WTC11 (cell line): ENCODE results near the gene SPATA46. TPM values are rescaled to one million over a fixed set of nuclear protein-coding genes. Genes with fewer than 3 reads are reported as not detected.
A peak's percentile ranks its signal among the peaks of the same experiment; 100 is the strongest.

Source experiments
- ATAC-seq: fragments of 200-7000 bp; cut with Tn5 transposase; 2 replicates; pipeline ENCODE4 v1.10.0; 2021; ENCODE audit warnings: mild to moderate bottlenecking, moderate library complexity
- CTCF ChIA-PET: fragments of 300-600 bp; sonication (Branson Sonifier 250); formaldehyde crosslinking; loops from one replicate; lab custom pipeline; 2021; ENCODE audit warnings: antibody characterized with exemption; lab: Charles Lee
- POLR2A ChIA-PET: fragments of 350-600 bp; sonication (Branson Sonifier 250); formaldehyde crosslinking; loops from one replicate; lab custom pipeline; 2021; ENCODE audit warnings: antibody characterized with exemption; lab: Charles Lee
- DNase-seq: peaks from one replicate; pipeline ENCODE4 v3.0.0; 2021; ENCODE audit warnings: low spot score
- H3K27ac Mint-ChIP-seq: 2 replicates; pipeline ENCODE4 v1.8.0; 2021; ENCODE audit warnings: mixed read lengths
- H3K27me3 Mint-ChIP-seq: 2 replicates; pipeline ENCODE4 v1.8.0; 2021; ENCODE audit warnings: low read depth, mild to moderate bottlenecking, moderate library complexity, mixed read lengths
- H3K36me3 Mint-ChIP-seq: 2 replicates; pipeline ENCODE4 v1.8.0; 2021; ENCODE audit warnings: mixed read lengths
- H3K4me1 Mint-ChIP-seq: 2 replicates; pipeline ENCODE4 v1.8.0; 2022; ENCODE audit warnings: mixed read lengths
- H3K4me3 Mint-ChIP-seq: 2 replicates; pipeline ENCODE4 v1.8.0; 2021; ENCODE audit warnings: mild to moderate bottlenecking, moderate library complexity, mixed read lengths
- H3K9me3 Mint-ChIP-seq: 2 replicates; pipeline ENCODE4 v1.8.0; 2021; ENCODE audit warnings: mixed read lengths
- CBFB ChIP-seq: sonication (generic); formaldehyde crosslinking; IDR thresholded peaks from 2 replicates; pipeline ENCODE4 v1.8.1; 2022; ENCODE audit warnings: mild to moderate bottlenecking, low read depth, missing genetic modification reagents
- CREB1 ChIP-seq: sonication (generic); formaldehyde crosslinking; IDR thresholded peaks from 2 replicates; pipeline ENCODE4 v1.8.0; 2023; ENCODE audit warnings: mild to moderate bottlenecking, missing genetic modification reagents
- CREM ChIP-seq: sonication (generic); formaldehyde crosslinking; IDR thresholded peaks from 2 replicates; pipeline ENCODE4 v1.8.1; 2022; ENCODE audit warnings: mild to moderate bottlenecking, missing genetic modification reagents, moderate library complexity
- ESRRA ChIP-seq: sonication (generic); formaldehyde crosslinking; IDR thresholded peaks from 2 replicates; pipeline ENCODE4 v1.8.1; 2022; ENCODE audit warnings: mild to moderate bottlenecking, missing genetic modification reagents, borderline replicate concordance
- FOXJ3 ChIP-seq: sonication (generic); formaldehyde crosslinking; IDR thresholded peaks from 2 replicates; pipeline ENCODE4 v1.9.0; 2021; ENCODE audit warnings: missing genetic modification reagents, mild to moderate bottlenecking, borderline replicate concordance
- FOXP1 ChIP-seq: sonication (generic); formaldehyde crosslinking; IDR thresholded peaks from 2 replicates; pipeline ENCODE4 v1.8.0; 2022; ENCODE audit warnings: missing genetic modification reagents, mild to moderate bottlenecking, moderate library complexity, borderline replicate concordance
- GABPB1 ChIP-seq: sonication (generic); formaldehyde crosslinking; IDR thresholded peaks from 2 replicates; pipeline ENCODE4 v1.8.1; 2023; ENCODE audit warnings: mild to moderate bottlenecking, missing genetic modification reagents
- GRHL2 ChIP-seq: fragments of 250-450 bp; sonication (Bioruptor Pico); IDR thresholded peaks from 2 replicates; pipeline ENCODE4 v1.8.0; 2022; ENCODE audit warnings: mild to moderate bottlenecking, moderate library complexity; ENCODE audit not compliant: insufficient replicate concordance, severe bottlenecking
- MXD4 ChIP-seq: fragments of 250-450 bp; sonication (Bioruptor Pico); IDR thresholded peaks from 2 replicates; pipeline ENCODE4 v1.8.0; 2021; ENCODE audit warnings: mild to moderate bottlenecking, moderate library complexity, borderline replicate concordance
- NR1H2 ChIP-seq: sonication (generic); formaldehyde crosslinking; IDR thresholded peaks from 2 replicates; pipeline ENCODE4 v1.9.0; 2021; ENCODE audit warnings: mild to moderate bottlenecking, moderate library complexity, missing genetic modification reagents
- NR3C1 ChIP-seq: sonication (generic); formaldehyde crosslinking; conservative IDR thresholded peaks from 2 replicates; pipeline ENCODE4 v1.8.1; 2023; ENCODE audit warnings: low read depth, mild to moderate bottlenecking, missing genetic modification reagents
- SMAD4 ChIP-seq: sonication (generic); formaldehyde crosslinking; IDR thresholded peaks from 2 replicates; pipeline ENCODE4 v1.8.0; 2022; ENCODE audit warnings: mild to moderate bottlenecking, missing genetic modification reagents
- TEAD4 ChIP-seq: sonication (generic); formaldehyde crosslinking; IDR thresholded peaks from 2 replicates; pipeline ENCODE4 v1.8.0; 2022; ENCODE audit warnings: mild to moderate bottlenecking, missing genetic modification reagents
- ZBTB43 ChIP-seq: sonication (generic); formaldehyde crosslinking; IDR thresholded peaks from 2 replicates; pipeline ENCODE4 v1.8.1; 2023; ENCODE audit warnings: mild to moderate bottlenecking, missing genetic modification reagents
- ZNF219 ChIP-seq: sonication (generic); formaldehyde crosslinking; IDR thresholded peaks from 2 replicates; pipeline ENCODE4 v1.8.0; 2023; ENCODE audit warnings: missing genetic modification reagents, mild to moderate bottlenecking, borderline replicate concordance
- ZNF232 ChIP-seq: sonication (generic); formaldehyde crosslinking; IDR thresholded peaks from 2 replicates; pipeline ENCODE4 v1.8.0; 2022; ENCODE audit warnings: mild to moderate bottlenecking, missing genetic modification reagents
- ZNF263 ChIP-seq: sonication (generic); formaldehyde crosslinking; IDR thresholded peaks from 2 replicates; pipeline ENCODE4 v1.8.1; 2022; ENCODE audit warnings: low read depth, mild to moderate bottlenecking, moderate library complexity, missing genetic modification reagents
- microRNA-seq: library from miRNA; unstranded; fragments of <30 nt; microRNA quantifications from one replicate; pipeline ENCODE4 v1.2.0, GENCODE V29; 2022; ENCODE audit warnings: borderline number of aligned reads
- total RNA-seq: library from RNA; stranded (reverse); gene quantifications from 3 replicates; pipeline ENCODE4 v1.2.3, GENCODE V29; 2021
- TF ChIP-seq, protein P1 (sequence below): sonication (generic); formaldehyde crosslinking; IDR thresholded peaks from 2 replicates; pipeline ENCODE4 v1.8.1; 2022; ENCODE audit warnings: mild to moderate bottlenecking, moderate library complexity, missing genetic modification reagents

The SPATA46 gene
- total RNA-seq, 1 experiment from 2014 or later, result not detected

GRCh38 chr1:162324396-162324795 is 52.3 kb downstream of the SPATA46 start:
- ChIA-PET CTCF (interaction anchor here (0.7 to 1.7 kb wide), 2 partner anchors 65 to 268 kb away, joined by 3 to 5 read pairs; no protein-coding TSS in a partner anchor), POLR2A (interaction anchor here (0.7 kb wide), 1 partner anchor 27 kb away, joined by 5 read pairs; no protein-coding TSS in a partner anchor)
- ATAC-seq (no peak), DNase-seq (no peak)
- Mint-ChIP-seq H3K9me3 (no peaks in the 10 kb centered on the region), H3K4me3 (no peak overlapping the region), H3K27me3 (no peaks in the 10 kb centered on the region), H3K36me3 (peaks cover 5% of the 10 kb centered on the region; the same call in 1 of the 2 replicates), H3K4me1 (no peaks in the 10 kb centered on the region), H3K27ac (no peak overlapping the region)
- no peak for TF ChIP-seq ESRRA (CRISPR knock-in tag)
- TF ChIP-seq ZNF263 (CRISPR knock-in tag), result no peak
- TF ChIP-seq GRHL2 (CRISPR knock-in tag), result no peak
- no peak for TF ChIP-seq CBFB
- no peak for TF ChIP-seq ZNF232 (CRISPR knock-in tag)
- TF ChIP-seq, protein P1, sequence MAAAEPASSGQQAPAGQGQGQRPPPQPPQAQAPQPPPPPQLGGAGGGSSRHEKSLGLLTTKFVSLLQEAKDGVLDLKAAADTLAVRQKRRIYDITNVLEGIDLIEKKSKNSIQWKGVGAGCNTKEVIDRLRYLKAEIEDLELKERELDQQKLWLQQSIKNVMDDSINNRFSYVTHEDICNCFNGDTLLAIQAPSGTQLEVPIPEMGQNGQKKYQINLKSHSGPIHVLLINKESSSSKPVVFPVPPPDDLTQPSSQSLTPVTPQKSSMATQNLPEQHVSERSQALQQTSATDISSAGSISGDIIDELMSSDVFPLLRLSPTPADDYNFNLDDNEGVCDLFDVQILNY, result no peak
- TF ChIP-seq ZNF219 (CRISPR knock-in tag), result no peak
- no peak for TF ChIP-seq SMAD4 (CRISPR knock-in tag)
- no peak for TF ChIP-seq CREB1 (CRISPR knock-in tag)
- TF ChIP-seq CREM, result no peak
- TF ChIP-seq FOXJ3 (CRISPR knock-in tag), result no peak
- TF ChIP-seq NR3C1 (CRISPR knock-in tag), result no peak
- TF ChIP-seq TEAD4 (CRISPR knock-in tag), result no peak
- no peak for TF ChIP-seq MXD4
- TF ChIP-seq FOXP1 (CRISPR knock-in tag), result no peak
- TF ChIP-seq NR1H2 (CRISPR knock-in tag), result no peak
- TF ChIP-seq GABPB1 (CRISPR knock-in tag), result no peak
- TF ChIP-seq ZBTB43, result no peak

Small RNAs within 50 kb of the gene (microRNA-seq; reads per million reads assigned to microRNA genes)
- 3.8 reads per million, percentile 6 among the genes with 10 or more reads in this experiment for gene MIR556

Other genes with a start within 250 kb of the SPATA46 start
- 15.7 to 21.4 TPM (median 18.8 TPM) in 3 replicates for gene C1orf226, start 4.9 kb upstream of the SPATA46 start, total RNA-seq
- not detected in 3 replicates for gene SH2D1B, start 35.3 kb upstream of the SPATA46 start, total RNA-seq
- 18.3 to 20.0 TPM (median 18.8 TPM) in 3 replicates for gene UHMK1, start 121.0 kb upstream of the SPATA46 start, total RNA-seq
- gene UAP1, start 184.9 kb upstream of the SPATA46 start, total RNA-seq, result 31.1 to 31.7 TPM (median 31.6 TPM) in 3 replicates